AG09319 (cell line): ENCODE data around the gene SLC35B4.

Experiments used
- DNase-seq: peaks from one replicate; pipeline ENCODE4 v3.0.0-alpha.2; 2010; ENCODE audit warnings: low read depth; ENCODE audit errors: extremely low read depth
- TF ChIP-seq, protein P1 (sequence below): IDR thresholded peaks from 2 replicates; pipeline ENCODE4 v1.5.1; 2011; ENCODE audit warnings: low read depth, mild to moderate bottlenecking, inconsistent platforms, low read length, moderate library complexity

The SLC35B4 gene, protein sequence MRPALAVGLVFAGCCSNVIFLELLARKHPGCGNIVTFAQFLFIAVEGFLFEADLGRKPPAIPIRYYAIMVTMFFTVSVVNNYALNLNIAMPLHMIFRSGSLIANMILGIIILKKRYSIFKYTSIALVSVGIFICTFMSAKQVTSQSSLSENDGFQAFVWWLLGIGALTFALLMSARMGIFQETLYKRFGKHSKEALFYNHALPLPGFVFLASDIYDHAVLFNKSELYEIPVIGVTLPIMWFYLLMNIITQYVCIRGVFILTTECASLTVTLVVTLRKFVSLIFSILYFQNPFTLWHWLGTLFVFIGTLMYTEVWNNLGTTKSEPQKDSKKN

DNA sequence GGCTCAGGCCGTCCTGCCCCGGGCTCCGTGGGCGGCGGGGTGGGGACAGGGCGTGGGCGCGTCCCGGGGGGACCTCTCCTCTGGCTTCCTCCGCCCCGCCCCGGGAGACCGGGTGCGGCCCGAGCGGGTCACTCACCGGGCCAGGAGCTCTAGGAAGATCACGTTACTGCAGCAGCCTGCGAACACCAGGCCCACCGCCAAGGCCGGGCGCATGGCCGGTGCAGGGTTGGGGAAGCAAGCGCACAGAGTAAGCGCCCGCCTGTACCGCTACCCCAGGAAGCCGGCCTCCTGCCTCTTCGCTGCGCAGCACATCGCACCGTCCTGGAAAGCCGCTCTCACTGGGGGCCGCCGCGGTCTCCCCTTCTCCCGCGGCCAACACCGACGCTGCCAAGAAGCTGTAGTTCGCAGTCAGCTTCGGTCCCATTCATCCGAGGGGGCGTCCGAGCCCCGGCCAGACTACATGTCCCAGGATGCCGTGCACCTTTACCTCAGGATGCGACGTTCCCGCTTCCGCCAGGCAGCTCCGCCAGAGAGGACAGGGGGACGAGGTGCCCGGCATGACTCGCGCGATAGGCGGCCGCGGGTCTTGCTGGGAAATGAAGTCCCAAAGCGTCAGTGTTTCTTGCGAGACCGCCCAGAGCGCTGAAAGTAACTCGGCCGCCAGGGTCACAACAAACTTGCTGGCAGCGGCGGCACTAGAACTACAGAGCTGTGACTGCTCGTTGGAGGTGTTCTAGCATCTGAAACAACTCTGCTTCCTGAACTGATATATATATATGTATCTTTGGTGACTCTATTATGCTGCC lies at the start of gene SLC35B4:
Gene SLC35B4, minus strand, starts transcription at position 392 of the 806 bp plus-strand sequence. Its CDS starts 179 bp downstream, at position 213.
- TF ChIP-seq, protein P1, sequence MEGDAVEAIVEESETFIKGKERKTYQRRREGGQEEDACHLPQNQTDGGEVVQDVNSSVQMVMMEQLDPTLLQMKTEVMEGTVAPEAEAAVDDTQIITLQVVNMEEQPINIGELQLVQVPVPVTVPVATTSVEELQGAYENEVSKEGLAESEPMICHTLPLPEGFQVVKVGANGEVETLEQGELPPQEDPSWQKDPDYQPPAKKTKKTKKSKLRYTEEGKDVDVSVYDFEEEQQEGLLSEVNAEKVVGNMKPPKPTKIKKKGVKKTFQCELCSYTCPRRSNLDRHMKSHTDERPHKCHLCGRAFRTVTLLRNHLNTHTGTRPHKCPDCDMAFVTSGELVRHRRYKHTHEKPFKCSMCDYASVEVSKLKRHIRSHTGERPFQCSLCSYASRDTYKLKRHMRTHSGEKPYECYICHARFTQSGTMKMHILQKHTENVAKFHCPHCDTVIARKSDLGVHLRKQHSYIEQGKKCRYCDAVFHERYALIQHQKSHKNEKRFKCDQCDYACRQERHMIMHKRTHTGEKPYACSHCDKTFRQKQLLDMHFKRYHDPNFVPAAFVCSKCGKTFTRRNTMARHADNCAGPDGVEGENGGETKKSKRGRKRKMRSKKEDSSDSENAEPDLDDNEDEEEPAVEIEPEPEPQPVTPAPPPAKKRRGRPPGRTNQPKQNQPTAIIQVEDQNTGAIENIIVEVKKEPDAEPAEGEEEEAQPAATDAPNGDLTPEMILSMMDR: no peak; the same call in none of the 2 replicates
- DNase-seq: peak; percentile 91

DNA sequence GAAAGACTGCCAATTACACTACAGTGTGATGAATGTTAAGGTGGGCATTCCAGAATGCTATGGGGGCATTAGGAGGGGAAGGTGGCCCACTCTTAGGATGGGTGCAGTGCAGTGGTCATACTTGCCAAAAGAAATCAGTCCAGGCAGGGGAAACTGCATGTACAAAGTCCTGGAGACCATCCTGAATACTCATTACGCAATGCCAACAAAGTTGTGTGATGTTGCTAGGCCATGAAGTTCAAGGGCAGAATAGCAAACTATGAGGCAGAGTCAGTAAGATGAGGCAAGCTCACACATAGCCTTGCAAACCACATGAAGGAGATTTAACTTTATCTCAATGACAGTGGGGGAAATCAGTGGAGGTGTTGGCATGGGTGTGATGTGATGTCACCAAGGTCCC lies 49.8 kb upstream of the SLC35B4 start:
- no peak for DNase-seq
- TF ChIP-seq, protein P1: no peak

DNA sequence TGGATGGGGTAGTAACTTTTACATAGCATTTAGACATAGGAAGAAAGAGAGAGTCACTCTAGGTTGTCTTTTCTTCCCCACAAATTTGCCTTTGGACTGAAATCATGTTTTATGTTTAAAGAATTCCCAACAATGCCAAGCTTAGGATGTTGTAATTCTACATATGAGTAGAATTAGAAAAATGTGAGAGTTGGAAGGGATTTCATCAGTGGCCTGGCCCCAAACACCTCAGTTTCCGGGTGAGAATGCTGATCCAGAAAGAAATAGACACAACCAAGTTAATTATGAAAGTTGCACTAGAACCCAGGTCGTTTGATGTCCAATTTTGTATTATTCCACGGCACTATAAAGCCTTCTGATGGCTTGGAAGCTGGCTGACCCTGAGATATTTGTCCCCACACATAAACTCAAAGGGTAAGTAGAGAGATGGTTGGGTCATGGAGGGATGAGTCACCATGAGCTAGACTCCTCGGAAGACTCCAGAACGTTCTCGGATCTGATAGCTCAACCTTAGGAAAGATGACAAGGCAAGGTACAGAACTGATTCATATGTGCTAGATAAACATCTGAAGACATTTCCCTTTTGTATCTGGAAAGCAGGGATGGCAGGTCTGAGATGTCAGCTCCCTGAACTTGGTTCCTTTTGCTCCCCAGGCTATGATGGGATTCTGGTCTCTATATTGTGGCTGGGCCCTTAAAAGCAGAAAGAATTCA lies 48.8 kb upstream of the SLC35B4 start:
- TF ChIP-seq, protein P1: no peak

DNA sequence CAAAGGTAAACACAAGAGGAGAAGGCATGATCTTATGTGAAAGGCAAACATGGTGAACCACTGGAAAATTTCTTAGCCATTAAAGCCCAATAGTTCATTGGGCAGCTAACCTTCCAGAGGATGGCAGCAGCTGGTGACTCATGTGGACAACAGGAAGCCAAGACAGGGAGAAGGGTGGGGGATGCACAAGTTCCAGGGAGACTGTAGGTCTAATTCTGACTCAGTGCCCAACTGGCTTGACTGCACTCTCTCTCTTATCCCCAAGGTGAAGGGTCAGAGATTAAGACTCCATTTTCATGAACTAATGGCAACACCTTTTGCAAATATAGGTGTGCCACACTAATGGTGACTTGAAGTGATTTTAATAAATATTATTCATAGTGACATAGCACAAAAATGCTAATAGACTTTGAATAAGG lies 47.9 kb upstream of the SLC35B4 start:
- DNase-seq: no peak
- TF ChIP-seq, protein P1: no peak

More for the DNA sequence above, 48.8 kb upstream of the SLC35B4 start:
- peak; percentile 54 for DNase-seq

DNA sequence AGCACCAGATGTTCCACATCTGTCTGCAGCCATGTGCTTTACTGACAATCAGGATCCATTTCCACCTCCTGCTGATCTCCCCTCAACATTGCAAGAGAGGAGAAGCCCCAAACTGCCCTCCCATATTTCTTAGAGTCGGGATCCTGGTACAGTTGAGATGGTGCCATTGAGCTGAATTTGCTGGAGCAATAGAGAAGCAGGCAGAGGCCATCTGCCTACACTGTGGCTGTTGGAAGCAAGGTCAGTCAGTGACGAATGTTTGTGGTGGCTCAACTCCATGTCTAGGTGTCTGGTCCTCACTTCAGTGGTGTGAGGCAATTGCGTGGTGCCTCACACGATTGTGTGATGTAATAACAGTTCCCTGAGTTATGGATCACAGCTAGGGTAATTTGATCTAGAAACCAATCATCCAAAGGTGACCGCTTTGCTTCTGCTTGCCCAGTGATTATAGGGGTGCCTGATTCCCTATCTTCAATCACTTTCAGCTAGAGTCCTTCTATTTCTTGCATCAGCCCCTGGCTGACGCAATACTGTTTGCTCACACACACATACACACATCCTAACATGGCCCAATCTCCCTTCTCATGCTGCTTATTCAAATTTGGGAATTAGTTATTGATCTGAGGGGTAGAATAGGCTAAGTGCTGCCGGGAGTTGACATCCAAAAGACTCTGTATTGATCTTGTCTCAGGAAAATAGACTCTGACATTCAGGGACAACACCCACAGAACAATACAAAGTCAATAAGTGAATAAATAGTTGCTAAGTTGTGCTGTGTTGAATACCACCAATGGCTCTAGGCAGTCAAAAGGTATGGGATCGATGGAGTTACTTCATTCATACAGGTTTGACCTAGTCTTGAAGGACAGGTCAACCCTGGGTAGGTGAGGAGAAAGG lies 46.1 kb upstream of the SLC35B4 start:
- TF ChIP-seq, protein P1: no peak
- peak; percentile 18 for DNase-seq

DNA sequence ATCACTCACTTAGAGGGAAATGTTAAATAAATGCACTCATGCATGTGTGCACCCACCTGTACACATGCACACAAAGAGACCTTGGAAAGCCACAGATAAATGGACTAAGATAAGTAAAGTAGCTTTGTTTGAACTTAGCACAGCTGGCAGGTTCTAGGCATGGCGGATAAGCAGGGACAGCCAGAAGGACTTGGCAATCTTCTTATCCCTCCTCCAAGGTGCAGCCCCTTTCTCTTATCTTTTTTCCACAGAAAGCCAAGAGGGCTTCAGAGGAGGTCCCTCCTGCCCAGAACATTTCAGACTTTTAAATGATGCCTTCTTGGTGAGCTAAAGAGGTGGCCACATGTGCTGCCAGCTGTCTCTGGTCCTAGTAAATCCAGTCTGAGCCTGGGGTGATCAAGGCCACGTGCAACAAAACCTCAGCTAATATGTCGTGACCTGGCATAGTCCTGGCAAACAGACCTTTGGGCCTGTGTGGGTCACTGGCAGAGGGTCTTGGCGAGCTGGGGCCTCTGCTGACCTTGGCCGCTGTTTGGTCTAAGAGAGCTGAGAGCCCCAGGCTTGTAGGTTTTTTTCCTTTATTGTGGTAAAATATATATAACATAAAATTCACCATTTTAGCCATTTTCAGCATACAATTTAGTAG lies 43.2 kb upstream of the SLC35B4 start:
- DNase-seq: no peak
- TF ChIP-seq, protein P1: no peak
